ENCODE measurements around the gene HEPN1. TPM values are rescaled to one million over a fixed set of nuclear protein-coding genes. Genes with fewer than 3 reads are reported as not detected.
A peak's percentile ranks its signal among the peaks of the same experiment; 100 is the strongest.

HEPN1 gene
- total and polyA plus RNA-seq, 2 of the 8 experiments (the other 6 are each of a cell fraction or from before 2014, with no cell fraction given) = not detected

DNA sequence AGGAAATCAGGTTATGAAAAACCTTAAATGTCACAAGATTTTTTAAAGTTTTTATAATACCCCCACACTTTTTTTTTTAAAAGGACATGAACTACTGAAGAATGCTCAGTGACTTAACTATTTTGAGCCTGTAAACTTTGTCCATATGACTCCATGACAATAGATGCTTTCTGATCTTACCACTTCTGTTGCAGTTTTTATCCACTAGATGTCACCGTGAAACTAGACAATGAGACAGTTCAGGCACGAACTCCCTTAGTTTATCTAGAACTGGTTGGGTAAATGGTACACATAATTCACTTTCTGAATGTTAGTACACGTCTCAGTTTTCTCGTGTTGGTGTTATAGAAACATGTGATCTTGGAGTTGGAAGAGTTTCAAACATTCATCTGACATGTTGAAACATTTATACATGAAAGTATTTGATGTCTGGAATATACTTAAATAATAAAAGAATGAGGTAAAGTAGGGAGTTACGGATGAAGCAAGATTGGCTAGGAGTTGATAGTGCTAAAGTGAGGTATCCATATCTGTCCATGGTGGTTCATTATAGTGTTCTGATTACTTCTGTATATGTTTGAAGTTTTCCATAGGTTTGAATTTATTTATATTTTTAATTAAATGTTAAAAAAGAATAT, 43.0 kb downstream of the HEPN1 start:
- Histone ChIP-seq H4K8ac (ENCODE audit: extremely low read depth, insufficient read depth, low read length) (no peak overlapping the region), H3K27ac (ENCODE audit: low read depth, low read length) (no peak overlapping the region), H3K4ac (replicated peaks; ENCODE audit: insufficient read length, low read depth, low read length) (no peak overlapping the region), H4K5ac (ENCODE audit: insufficient read length, low read depth, low read length) (no peak overlapping the region), H3K23ac (ENCODE audit: insufficient read length) (no peak overlapping the region), H3K9me3 (ENCODE audit: insufficient read depth in 2 of 2, low read depth in 1 of 2, low read length in 1 of 2) (no peaks in the 10 kb centered on the region), H3K36me3 (ENCODE audit: control insufficient read depth in 2 of 4, insufficient read depth in 4 of 4, low read length in 3 of 4) (no peaks in the 10 kb centered on the region), H2BK5ac (ENCODE audit: low read depth, low read length) (no peak overlapping the region), H3K79me2 (ENCODE audit: control insufficient read depth in 1 of 2, insufficient read depth in 2 of 2, low read length in 2 of 2) (no peaks in the 10 kb centered on the region), H2AK5ac (ENCODE audit: low read depth, low read length) (no peak overlapping the region), H3K4me1 (replicated peaks in 1 of 4; ENCODE audit: control insufficient read depth in 3 of 4, insufficient read depth in 4 of 4, low read length in 3 of 4) (no peaks in the 10 kb centered on the region), H4K20me1 (replicated peaks in 1 of 2; ENCODE audit: control insufficient read depth in 1 of 2, insufficient read depth in 2 of 2, low read length in 2 of 2) (no peaks in the 10 kb centered on the region), H3K56ac (replicated peaks; ENCODE audit: insufficient read length, low read depth, low read length) (no peak overlapping the region), H3K27me3 (replicated peaks in 1 of 4; ENCODE audit: control insufficient read depth in 3 of 4, extremely low read depth in 1 of 4, insufficient read depth in 3 of 4, low read length in 3 of 4) (no peaks in the 10 kb centered on the region), H2AFZ (ENCODE audit: low read length) (no peak overlapping the region), H3K23me2 (ENCODE audit: low read depth, low read length) (no peaks in the 10 kb centered on the region), H3K18ac (ENCODE audit: extremely low read depth, low read length) (no peak overlapping the region), H4K91ac (replicated peaks; ENCODE audit: insufficient read length, low read length) (no peak overlapping the region), H3K14ac (ENCODE audit: insufficient read length) (no peak overlapping the region), H2BK120ac (replicated peaks; ENCODE audit: low read depth, low read length) (no peak overlapping the region), H2BK12ac (ENCODE audit: low read depth, low read length) (no peak overlapping the region), H3K79me1 (ENCODE audit: low read depth, low read length) (no peaks in the 10 kb centered on the region), H3K4me3 (ENCODE audit: extremely low read depth in 1 of 4, insufficient read depth in 2 of 4, low read depth in 3 of 4, low read length in 4 of 4) (no peak overlapping the region), H3K4me2 (ENCODE audit: insufficient read depth in 1 of 2, low read depth in 2 of 2, low read length in 2 of 2) (no peak overlapping the region), H3K9ac (replicated peaks in 1 of 4; ENCODE audit: extremely low read depth in 1 of 4, low read depth in 3 of 4, low read length in 3 of 4) (no peak overlapping the region), H2BK15ac (ENCODE audit: low read length) (no peak overlapping the region), H2BK20ac (ENCODE audit: low read length) (no peak overlapping the region)
- FAIRE-seq = peak; percentile 68
- POLR2A ChIA-PET (ENCODE audit: partially characterized antibody) = no interaction called here
- DNase-seq (ENCODE audit: low read depth in 1 of 2, low spot score in 2 of 2) = no peak
- CTCF ChIA-PET (ENCODE audit: partially characterized antibody) = interaction anchor here (1.1 to 1.3 kb wide), 2 partner anchors 129 to 385 kb away, joined by 4 read pairs; no protein-coding TSS in a partner anchor
- TF ChIP-seq, protein P1, sequence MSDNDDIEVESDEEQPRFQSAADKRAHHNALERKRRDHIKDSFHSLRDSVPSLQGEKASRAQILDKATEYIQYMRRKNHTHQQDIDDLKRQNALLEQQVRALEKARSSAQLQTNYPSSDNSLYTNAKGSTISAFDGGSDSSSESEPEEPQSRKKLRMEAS (IDR thresholded peaks at IDR 0.05) = no peak
- no peak for TF ChIP-seq TAF7 (optimal IDR thresholded peaks at IDR 0.05; ENCODE audit: borderline replicate concordance, low read depth, low read length)
- no peak for TF ChIP-seq RNF2 (IDR thresholded peaks at IDR 0.05; ENCODE audit: borderline replicate concordance, low read depth, low read length, missing control alignments, poor library complexity, severe bottlenecking)
- TF ChIP-seq RAD21 (IDR thresholded peaks at IDR 0.05 in 1 of 2, conservative IDR thresholded peaks at IDR 0.05 in 1 of 2; ENCODE audit: low read depth in 2 of 2, low read length in 2 of 2) = peak; percentile 80 to 89
- peak in 2 of 3 experiments; percentile 60 to 70; a peak in 2 of 4 replicates for TF ChIP-seq CTCF (IDR thresholded peaks at IDR 0.05; ENCODE audit: control extremely low read depth in 1 of 3, insufficient read depth in 1 of 3, low read depth in 1 of 3, low read length in 3 of 3)
- TF ChIP-seq SRF (IDR thresholded peaks at IDR 0.05; ENCODE audit: low read depth, low read length) = no peak
- TF ChIP-seq BACH1 (IDR thresholded peaks at IDR 0.05; ENCODE audit: low read length) = no peak
- TF ChIP-seq RFX5 (IDR thresholded peaks at IDR 0.05; ENCODE audit: borderline replicate concordance, low read depth, low read length) = no peak
- WGBS, 2 experiments (ENCODE audit: extremely low coverage in 1 of 2, insufficient coverage in 1 of 2, insufficient read length in 1 of 2, insufficient replicate concordance in 2 of 2, low coverage in 1 of 2, low lambda C conversion rate in 2 of 2, missing lambda C conversion rate in 1 of 2) = 40 to 100% methylated on average over 1 to 5 of the region's 5 CpGs
